Cardiac atrium fibroblast (primary cell): ENCODE results near the gene SCGB1C2. TPM values are rescaled to one million over a fixed set of nuclear protein-coding genes. Genes with fewer than 3 reads are reported as not detected.

ENCODE experiments used
- total RNA-seq: library from RNA; depleted of rRNA; stranded (reverse); fragments of >200 nt; gene quantifications from 2 replicates; pipeline ENCODE4 v1.2.3, GENCODE V29; 2015

SCGB1C2 gene
- not detected in 2 replicates for total RNA-seq

DNA sequence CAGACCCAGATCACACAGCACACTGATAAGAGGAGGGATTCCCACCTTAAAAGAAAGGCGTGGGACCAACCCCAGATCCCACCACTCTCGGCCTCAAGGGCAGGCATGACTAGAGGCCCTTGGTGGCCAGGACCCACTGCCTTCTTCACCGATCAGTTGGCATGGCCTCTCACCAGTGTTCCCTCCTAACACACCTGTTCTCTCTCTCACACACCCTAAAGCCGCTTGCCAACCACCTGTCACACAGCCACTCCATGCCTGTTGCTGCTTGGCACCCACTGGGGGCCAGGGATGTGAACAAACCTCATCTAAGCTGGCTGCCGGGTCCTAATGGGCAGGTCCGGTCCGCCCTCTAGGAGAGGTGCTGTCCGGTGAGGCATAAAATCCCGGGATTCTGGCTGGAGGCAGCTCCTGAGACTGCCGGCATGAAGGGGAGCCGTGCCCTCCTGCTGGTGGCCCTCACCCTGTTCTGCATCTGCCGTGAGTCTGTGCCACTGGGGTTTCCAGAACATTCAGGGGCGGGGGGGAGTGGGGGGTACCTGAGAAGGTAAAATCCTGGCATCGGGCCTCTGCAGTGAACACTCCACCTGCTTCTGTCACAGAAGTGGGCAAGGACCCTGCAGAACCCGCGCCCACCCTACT is at the start of gene SCGB1C2:
SCGB1C2 (plus strand) TSS at position 404 of the 642 bp plus-strand sequence; CDS start at position 426, 22 bp downstream.

DNA sequence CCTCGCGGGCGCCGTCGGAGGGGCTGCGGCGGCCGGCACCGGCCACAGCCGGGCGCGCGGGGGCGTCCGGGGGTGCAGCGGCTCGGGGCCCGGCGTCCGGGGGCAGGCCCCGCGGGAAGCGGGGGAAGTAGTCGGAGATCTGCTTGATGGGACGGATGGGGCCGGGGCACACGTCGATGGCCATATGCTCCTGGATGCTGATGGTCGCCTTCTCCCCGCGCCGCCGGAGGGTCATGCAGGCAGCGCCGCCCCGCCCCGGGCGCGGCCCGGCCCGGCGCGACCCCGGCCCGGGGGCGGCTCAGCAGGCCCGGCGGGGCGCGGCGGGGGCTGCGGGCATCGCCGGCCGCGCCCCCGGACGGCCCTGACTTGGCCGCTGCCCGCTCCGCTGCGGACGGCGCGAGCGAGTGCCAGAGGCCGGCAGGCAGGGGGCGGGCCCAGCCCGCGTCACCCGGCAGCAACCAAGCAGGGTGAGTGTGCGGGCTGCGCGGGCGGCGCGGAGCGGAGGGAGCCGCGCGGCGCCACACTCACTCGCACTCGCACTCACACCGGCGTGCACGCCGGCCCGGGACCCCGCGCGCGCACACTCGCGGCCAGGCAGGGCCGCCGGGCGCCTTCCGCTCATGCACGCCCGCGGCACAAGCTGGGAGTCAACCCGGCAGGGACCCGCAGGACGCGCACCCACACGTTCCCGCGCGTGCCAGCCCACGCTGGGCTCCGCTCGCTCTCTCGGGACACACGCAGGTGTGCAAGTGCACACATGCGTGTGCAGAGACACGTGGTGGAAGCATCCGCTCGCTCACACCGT is 44.1 kb downstream of the SCGB1C2 start, which contains the start of gene DOC2B:
DOC2B (minus strand) TSS at position 406 of the 805 bp plus-strand sequence; CDS start at position 235, 171 bp downstream.

Other genes with a start within 250 kb of the SCGB1C2 start
- gene DOC2B, start 44.1 kb downstream of the SCGB1C2 start, total RNA-seq: not detected in 2 replicates
- gene RPH3AL, start 215.2 kb downstream of the SCGB1C2 start, total RNA-seq: 0.72 and 3.7 TPM in 2 replicates